CD14-positive monocyte (primary cell): ENCODE results near the gene VPS26B. TPM values are rescaled to one million over a fixed set of nuclear protein-coding genes. Genes with fewer than 3 reads are reported as not detected.

Experiments
- DNase-seq, 3 donors: peaks; one replicate each; pipeline ENCODE4 v3.0.0-alpha.2; 2011 to 2022
- H2AFZ ChIP-seq: 2 replicates; pipeline ENCODE4 v1.6.0; 2012; ENCODE audit warnings: mild to moderate bottlenecking, low read depth, low read length, inconsistent platforms; ENCODE audit not compliant: insufficient read depth, poor library complexity, severe bottlenecking
- H3K27ac ChIP-seq, 2 donors: 1 replicate in 1 of 2; 2 replicates in 1 of 2; pipeline ENCODE4 v1.5.1; 2012 to 2013; ENCODE audit warnings: low read length in 2 of 2, control low read depth in 1 of 2, inconsistent platforms in 1 of 2, low read depth in 1 of 2, mild to moderate bottlenecking in 1 of 2
- H3K27me3 ChIP-seq, 2 donors: one replicate each; pipeline versions ENCODE4 v1.6.0 to v1.6.1; 2011 to 2013; ENCODE audit warnings: low read length in 2 of 2; ENCODE audit not compliant: control insufficient read depth in 2 of 2, insufficient read depth in 2 of 2
- H3K36me3 ChIP-seq, 2 donors: replicated peaks in 1 of 2; 1 replicate in 1 of 2; 2 replicates in 1 of 2; pipeline versions ENCODE4 v1.5.1 to v1.6.1; 2012 to 2013; ENCODE audit warnings: low read length in 2 of 2, control low read depth in 1 of 2, inconsistent platforms in 1 of 2, mild to moderate bottlenecking in 1 of 2; ENCODE audit not compliant: insufficient read depth in 2 of 2, control insufficient read depth in 1 of 2
- H3K4me1 ChIP-seq, 2 donors: 1 replicate in 1 of 2; 2 replicates in 1 of 2; pipeline versions ENCODE4 v1.5.1 to v1.6.1; 2012 to 2013; ENCODE audit warnings: low read length in 2 of 2, control low read depth in 1 of 2, inconsistent platforms in 1 of 2, mild to moderate bottlenecking in 1 of 2, moderate library complexity in 1 of 2; ENCODE audit not compliant: insufficient read depth in 2 of 2, control insufficient read depth in 1 of 2
- H3K4me2 ChIP-seq: replicated peaks from 2 replicates; pipeline ENCODE3; 2012; ENCODE audit warnings: low read length, moderate library complexity, mild to moderate bottlenecking; ENCODE audit not compliant: poor library complexity, severe bottlenecking; ENCODE audit errors: extremely low read depth
- H3K4me3 ChIP-seq, 3 experiments: fragments of 200-600 bp in 1 of 3; sonication (generic) in 1 of 3; replicated peaks in 1 of 3; 1 replicate in 2 of 3; 2 replicates in 1 of 3; pipeline ENCODE4 v1.5.1; 2011 to 2013; ENCODE audit warnings: low read length in 3 of 3, mild to moderate bottlenecking in 3 of 3, control low read depth in 2 of 3, low read depth in 2 of 3, inconsistent platforms in 1 of 3, moderate library complexity in 1 of 3
- H3K79me2 ChIP-seq: 2 replicates; pipeline ENCODE4 v1.6.0; 2012; ENCODE audit warnings: mild to moderate bottlenecking, control low read depth, inconsistent platforms, low read length, moderate library complexity; ENCODE audit not compliant: insufficient read depth
- H3K9ac ChIP-seq: 2 replicates; pipeline ENCODE4 v1.6.0; 2017; ENCODE audit warnings: low read length, mild to moderate bottlenecking; ENCODE audit not compliant: insufficient read depth, poor library complexity, severe bottlenecking
- H3K9me3 ChIP-seq, 2 donors: replicated peaks in 1 of 2; 1 replicate in 1 of 2; 2 replicates in 1 of 2; pipeline versions ENCODE4 v1.5.1 to v1.6.1; 2012 to 2013; ENCODE audit warnings: low read length in 2 of 2, control low read depth in 1 of 2; ENCODE audit not compliant: control insufficient read depth in 1 of 2, insufficient read depth in 1 of 2
- H4K20me1 ChIP-seq: 2 replicates; pipeline ENCODE4 v1.6.0; 2012; ENCODE audit warnings: mild to moderate bottlenecking, low read length, control low read depth, moderate library complexity; ENCODE audit not compliant: insufficient read depth
- H3K27ac Mint-ChIP-seq, 7 donors: one replicate each; pipeline ENCODE4 v1.8.0; 2020; ENCODE audit warnings: mild to moderate bottlenecking in 7 of 7, mixed read lengths in 7 of 7, moderate library complexity in 6 of 7, inconsistent platforms in 2 of 7
- H3K27me3 Mint-ChIP-seq, 3 donors: one replicate each; pipeline ENCODE4 v1.8.0; 2021 to 2022; ENCODE audit warnings: low read depth in 3 of 3, mild to moderate bottlenecking in 3 of 3, mixed read lengths in 3 of 3, moderate library complexity in 3 of 3, inconsistent platforms in 1 of 3
- H3K36me3 Mint-ChIP-seq, 2 donors: one replicate each; pipeline ENCODE4 v1.8.0; 2020; ENCODE audit warnings: mixed read lengths in 2 of 2, inconsistent platforms in 1 of 2, mild to moderate bottlenecking in 1 of 2
- H3K4me1 Mint-ChIP-seq: one replicate; pipeline ENCODE4 v1.8.0; 2020; ENCODE audit warnings: mild to moderate bottlenecking, mixed read lengths
- H3K4me3 Mint-ChIP-seq, 2 donors: one replicate each; pipeline ENCODE4 v1.8.0; 2020; ENCODE audit warnings: mild to moderate bottlenecking in 2 of 2, mixed read lengths in 2 of 2, moderate library complexity in 1 of 2
- H3K9me3 Mint-ChIP-seq, 7 donors: one replicate each; pipeline ENCODE4 v1.8.0; 2020 to 2022; ENCODE audit warnings: mixed read lengths in 7 of 7, mild to moderate bottlenecking in 6 of 7, moderate library complexity in 6 of 7, inconsistent platforms in 2 of 7
- WGBS: methylation state at CpG from one replicate; pipeline ENCODE4 v1.1.5; 2013; ENCODE audit warnings: missing lambda C conversion rate; ENCODE audit not compliant: insufficient coverage; 5-methylcytosine and 5-hydroxymethylcytosine counted together
- intact Hi-C, 2 donors: fragments of 100-400 bp; cut with micrococcal nuclease; formaldehyde crosslinking; loops; one replicate each; pipeline versions ENCODE4 v1.15.0 to v1.15.1; 2023
- polyA plus RNA-seq, 3 donors: library from polyadenylated mRNA; depleted of rRNA in 1 of 3; unstranded in 2 of 3; stranded (reverse) in 1 of 3; fragments of 300-500 nt in 2 of 3; fragments of >200 nt in 1 of 3; fragmentation: Illumina TruSeq in 2 of 3; gene quantifications; 1 replicate in 2 of 3; 2 replicates in 1 of 3; pipeline ENCODE4 v1.2.3, GENCODE V29; 2012 to 2021
- TF ChIP-seq, protein P1 (sequence below): fragments of 200-600 bp; IDR thresholded peaks from one replicate; pipeline ENCODE4 v1.8.0; 2022; ENCODE audit warnings: antibody characterized with exemption, mild to moderate bottlenecking

The VPS26B gene
- polyA plus RNA-seq, 3 donors, result 30.4 to 38.4 (median 34.3) TPM

DNA sequence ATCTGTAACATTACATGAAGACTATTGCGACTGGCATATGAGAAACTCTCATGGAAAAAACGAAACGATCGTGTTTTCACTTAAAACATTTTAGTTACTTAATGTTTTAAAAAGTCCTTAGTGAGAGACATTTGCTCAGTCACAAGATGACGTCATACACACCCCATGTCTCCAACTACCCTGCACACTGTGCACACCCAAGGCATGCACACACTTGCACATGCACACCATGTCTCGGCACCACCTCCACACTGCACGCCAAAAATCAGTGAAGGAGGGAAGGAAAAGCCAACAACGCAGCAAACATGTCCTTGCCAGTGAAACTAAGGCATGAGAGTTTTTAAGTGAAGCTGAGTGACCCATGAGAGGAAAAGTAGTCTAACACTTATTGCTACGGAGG lies 18.7 kb upstream of the VPS26B start:
- Histone ChIP-seq H3K79me2 (no peaks in the 10 kb centered on the region), H3K9ac (no peak overlapping the region), H2AFZ (no peak overlapping the region), H3K36me3 (peaks cover 70 to 93% of the 10 kb centered on the region in 2 donors), H3K9me3 (no peaks in the 10 kb centered on the region), H3K4me3 (no peak overlapping the region), H3K27me3 (no peaks in the 10 kb centered on the region), H3K4me2 (no peak overlapping the region), H3K27ac (no peak overlapping the region), H3K4me1 (no peaks in the 10 kb centered on the region), H4K20me1 (no peaks in the 10 kb centered on the region)
- peaks cover 0 to 1% (median 0%) of the 10 kb centered on the region in 7 donors for H3K9me3 Mint-ChIP-seq
- TF ChIP-seq, protein P1, sequence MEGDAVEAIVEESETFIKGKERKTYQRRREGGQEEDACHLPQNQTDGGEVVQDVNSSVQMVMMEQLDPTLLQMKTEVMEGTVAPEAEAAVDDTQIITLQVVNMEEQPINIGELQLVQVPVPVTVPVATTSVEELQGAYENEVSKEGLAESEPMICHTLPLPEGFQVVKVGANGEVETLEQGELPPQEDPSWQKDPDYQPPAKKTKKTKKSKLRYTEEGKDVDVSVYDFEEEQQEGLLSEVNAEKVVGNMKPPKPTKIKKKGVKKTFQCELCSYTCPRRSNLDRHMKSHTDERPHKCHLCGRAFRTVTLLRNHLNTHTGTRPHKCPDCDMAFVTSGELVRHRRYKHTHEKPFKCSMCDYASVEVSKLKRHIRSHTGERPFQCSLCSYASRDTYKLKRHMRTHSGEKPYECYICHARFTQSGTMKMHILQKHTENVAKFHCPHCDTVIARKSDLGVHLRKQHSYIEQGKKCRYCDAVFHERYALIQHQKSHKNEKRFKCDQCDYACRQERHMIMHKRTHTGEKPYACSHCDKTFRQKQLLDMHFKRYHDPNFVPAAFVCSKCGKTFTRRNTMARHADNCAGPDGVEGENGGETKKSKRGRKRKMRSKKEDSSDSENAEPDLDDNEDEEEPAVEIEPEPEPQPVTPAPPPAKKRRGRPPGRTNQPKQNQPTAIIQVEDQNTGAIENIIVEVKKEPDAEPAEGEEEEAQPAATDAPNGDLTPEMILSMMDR, result no peak
- no CpG with 5 or more reads among the region's 9 CpGs for WGBS
- H3K27ac Mint-ChIP-seq, result peak overlapping the region in 1 of 7 donors; percentile 62
- H3K36me3 Mint-ChIP-seq, result peaks cover 71 to 88% of the 10 kb centered on the region in 2 donors
- H3K4me1 Mint-ChIP-seq, result no peaks in the 10 kb centered on the region
- H3K4me3 Mint-ChIP-seq, result no peak overlapping the region
- no peak for DNase-seq
- no peaks in the 10 kb centered on the region for H3K27me3 Mint-ChIP-seq
- intact Hi-C loops, result no loop called here

DNA sequence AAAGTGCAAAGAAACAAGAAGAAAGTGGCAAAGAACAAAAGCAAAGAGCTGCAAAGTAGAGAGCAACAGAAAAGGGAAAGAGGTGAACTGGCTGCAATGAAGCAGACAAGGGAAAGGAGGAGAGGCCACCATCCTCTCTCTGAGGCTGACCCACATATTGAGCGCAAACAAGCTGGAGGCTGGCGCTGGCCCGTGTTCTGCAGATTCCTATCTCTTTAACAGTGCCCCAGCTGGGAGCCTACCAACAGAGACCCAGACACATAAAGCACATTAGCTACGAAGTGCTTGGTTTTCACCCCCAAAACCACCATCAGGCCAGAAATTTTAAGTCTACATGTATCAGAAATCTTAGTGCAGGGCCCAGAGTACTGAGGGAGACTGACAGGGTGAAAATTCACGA lies 18.3 kb upstream of the VPS26B start:
- H3K36me3 ChIP-seq, result peaks cover 69 to 93% of the 10 kb centered on the region in 2 donors
- peaks cover 69 to 88% of the 10 kb centered on the region in 2 donors for H3K36me3 Mint-ChIP-seq
- intact Hi-C loops, result no loop called here

More for the DNA sequence above, 18.3 kb upstream of the VPS26B start:
- Mint-ChIP-seq H3K4me3 (no peak overlapping the region), H3K27ac (no peak overlapping the region), H3K27me3 (no peaks in the 10 kb centered on the region), H3K4me1 (no peaks in the 10 kb centered on the region), H3K9me3 (peaks cover 0 to 1% (median 0%) of the 10 kb centered on the region in 7 donors)
- 100% methylated on average over 3 of the region's 5 CpGs for WGBS
- Histone ChIP-seq H3K4me1 (no peaks in the 10 kb centered on the region), H3K4me3 (no peak overlapping the region), H3K9me3 (no peaks in the 10 kb centered on the region), H4K20me1 (no peaks in the 10 kb centered on the region), H3K9ac (no peak overlapping the region), H2AFZ (no peak overlapping the region), H3K4me2 (no peak overlapping the region), H3K79me2 (peaks cover 3% of the 10 kb centered on the region), H3K27me3 (no peaks in the 10 kb centered on the region), H3K27ac (no peak overlapping the region)
- no peak for DNase-seq
- TF ChIP-seq, protein P1, result no peak
